SHP77 (cell line): ENCODE data around the gene PKDCC.
"Not testable (repeated sequence)": the region's sequence is repeated elsewhere in the genome, so short reads cannot be mapped to it uniquely, and the experiment has no call there.

Experiments
- DNase-seq, 2 experiments: peaks; one replicate each; lab custom pipeline; 2025; lab: John Stamatoyannopoulos, UW

The PKDCC gene

GRCh38 chr2:42063431-42064171 lies 15.8 kb downstream of the PKDCC start:
- no peak for DNase-seq

GRCh38 chr2:42064417-42064942 lies 16.7 kb downstream of the PKDCC start:
- no peak for DNase-seq

- DNase-seq = not testable (repeated sequence)
Measured at GRCh38 chr2:42065753-42066152, 17.9 kb downstream of the PKDCC start.

- DNase-seq = not testable (repeated sequence)
Measured at GRCh38 chr2:42067001-42067400, 19.2 kb downstream of the PKDCC start.

GRCh38 chr2:42067521-42067920 lies 19.7 kb downstream of the PKDCC start:
- no peak for DNase-seq

- no peak for DNase-seq
Measured at GRCh38 chr2:42068571-42069178, 20.9 kb downstream of the PKDCC start.

- DNase-seq = no peak
Measured at GRCh38 chr2:42069568-42069967, 21.7 kb downstream of the PKDCC start.

GRCh38 chr2:42071791-42072190 lies 24.0 kb downstream of the PKDCC start:
- DNase-seq = no peak

- peak; percentile 54 to 89 for DNase-seq
Measured at GRCh38 chr2:42072349-42073118, 24.7 kb downstream of the PKDCC start.

GRCh38 chr2:42073739-42074503 lies 26.1 kb downstream of the PKDCC start:
- no peak for DNase-seq

GRCh38 chr2:42074661-42075060 lies 26.8 kb downstream of the PKDCC start:
- no peak for DNase-seq

- no peak for DNase-seq
Measured at GRCh38 chr2:42076357-42077225, 28.8 kb downstream of the PKDCC start.

GRCh38 chr2:42077343-42077742 lies 29.5 kb downstream of the PKDCC start:
- no peak for DNase-seq

GRCh38 chr2:42079737-42080287 lies 32.0 kb downstream of the PKDCC start:
- no peak for DNase-seq

GRCh38 chr2:42081151-42081550 lies 33.3 kb downstream of the PKDCC start:
- not testable (repeated sequence) for DNase-seq

GRCh38 chr2:42082016-42082415 lies 34.2 kb downstream of the PKDCC start:
- no peak for DNase-seq

GRCh38 chr2:42084231-42084671 lies 36.4 kb downstream of the PKDCC start:
- peak; percentile 26 to 28 for DNase-seq

GRCh38 chr2:42085070-42085469 lies 37.2 kb downstream of the PKDCC start:
- DNase-seq = not testable (repeated sequence)

GRCh38 chr2:42085706-42086487 lies 38.1 kb downstream of the PKDCC start:
- no peak for DNase-seq

- peak; percentile 38 to 56 for DNase-seq
Measured at GRCh38 chr2:42086500-42086953, 38.7 kb downstream of the PKDCC start.
